HepG2 (cell line): ENCODE results near the gene TRAK1. TPM values are rescaled to one million over a fixed set of nuclear protein-coding genes. Genes with fewer than 3 reads are reported as not detected.

Experiments used
- ATAC-seq: fragments of 200-7000 bp; cut with Tn5 transposase; 3 replicates; pipeline ENCODE4 v1.9.1; 2020; ENCODE audit warnings: mild to moderate bottlenecking, moderate library complexity
- BruUV-seq: library from RNA; stranded (reverse); fragments of 400-500 nt; replicated peaks from 2 replicates; lab custom pipeline; 2021; lab: Mats Ljungman, UMichigan
- CTCF ChIA-PET: fragments of 300-600 bp; formaldehyde crosslinking; extraction: SDS; loops from one replicate; lab custom pipeline; 2021; ENCODE audit warnings: low total read pairs, inconsistent platforms, low intra/inter-chr PET ratio; lab: Yijun Ruan, JAX
- POLR2A ChIA-PET: fragments of 350-600 bp; sonication (Branson Sonifier 250); formaldehyde crosslinking; loops from one replicate; lab custom pipeline; 2020; ENCODE audit warnings: antibody characterized with exemption, inconsistent platforms; lab: Yijun Ruan, JAX
- DNase-seq: peaks from one replicate; pipeline ENCODE4 v3.0.0-alpha.2; 2015; ENCODE audit warnings: low spot score
- FAIRE-seq: peaks from 3 replicates; lab custom pipeline; 2011; peaks lifted over from hg19 to GRCh38; lab: Jason Lieb, UNC
- H2AFZ ChIP-seq: one replicate; pipeline ENCODE4 v1.6.1; 2011; ENCODE audit warnings: low read length, inconsistent platforms
- H3K27ac ChIP-seq: fragments of 300-600 bp; 3 replicates; pipeline ENCODE4 v1.8.0; 2011; ENCODE audit warnings: mixed run types, mild to moderate bottlenecking, mixed read lengths, low read length, inconsistent platforms; ENCODE audit not compliant: insufficient read depth; ENCODE audit errors: extremely low read length
- H3K27me3 ChIP-seq, 2 experiments: fragments of 200-600 bp in 1 of 2; 2 replicates in 1 of 2; 3 replicates in 1 of 2; pipeline versions ENCODE4 v1.6.0 to v1.8.0; 2011; ENCODE audit warnings: low read length in 2 of 2, mild to moderate bottlenecking in 2 of 2, moderate library complexity in 2 of 2, inconsistent platforms in 1 of 2; ENCODE audit not compliant: insufficient read depth in 2 of 2, control insufficient read depth in 1 of 2
- H3K36me3 ChIP-seq, 2 experiments: fragments of 200-600 bp in 1 of 2; replicated peaks in 1 of 2; 2 replicates in 1 of 2; 3 replicates in 1 of 2; pipeline versions ENCODE4 v1.5.1 to v1.8.0; 2011; ENCODE audit warnings: low read length in 2 of 2, inconsistent platforms in 1 of 2; ENCODE audit not compliant: insufficient read depth in 2 of 2, control insufficient read depth in 1 of 2
- H3K4me1 ChIP-seq: 2 replicates; pipeline ENCODE4 v1.5.1; 2012; ENCODE audit warnings: low read length, inconsistent platforms; ENCODE audit not compliant: insufficient read depth
- H3K4me2 ChIP-seq: 2 replicates; pipeline ENCODE4 v1.6.0; 2011; ENCODE audit warnings: low read depth, low read length, inconsistent platforms
- H3K4me3 ChIP-seq, 3 experiments: fragments of 200-600 bp in 1 of 3; sonication (generic), shearing (Covaris generic) in 1 of 3; replicated peaks in 1 of 3; 2 replicates each; pipeline ENCODE4 v1.5.1; 2011 to 2016; ENCODE audit warnings: low read length in 3 of 3, inconsistent platforms in 2 of 3, low read depth in 2 of 3, mild to moderate bottlenecking in 2 of 3, control low read depth in 1 of 3, mixed read lengths in 1 of 3; ENCODE audit not compliant: insufficient read depth in 1 of 3
- H3K79me2 ChIP-seq: one replicate; pipeline ENCODE4 v1.6.1; 2011; ENCODE audit warnings: low read length, inconsistent platforms; ENCODE audit not compliant: insufficient read depth
- H3K9ac ChIP-seq: 2 replicates; pipeline ENCODE4 v1.6.0; 2011; ENCODE audit warnings: mild to moderate bottlenecking, low read depth, low read length, inconsistent platforms; ENCODE audit not compliant: insufficient read depth
- H3K9me3 ChIP-seq: 2 replicates; pipeline ENCODE4 v1.5.1; 2012; ENCODE audit warnings: mild to moderate bottlenecking, low read length
- H4K20me1 ChIP-seq: 2 replicates; pipeline ENCODE4 v1.6.0; 2011; ENCODE audit warnings: inconsistent platforms, mild to moderate bottlenecking, low read length, moderate library complexity; ENCODE audit not compliant: insufficient read depth
- CREB1 ChIP-seq, 2 experiments: fragments of 450-650 bp in 1 of 2; IDR thresholded peaks; 2 replicates each; pipeline ENCODE4 v1.6.1; 2016 to 2017; ENCODE audit warnings: control low read depth in 1 of 2, mild to moderate bottlenecking in 1 of 2, missing compliant biosample characterization in 1 of 2, missing genetic modification characterization in 1 of 2
- ISL2 ChIP-seq: sonication (generic); formaldehyde crosslinking; IDR thresholded peaks from 2 replicates; pipeline ENCODE4 v1.5.0; 2020; ENCODE audit warnings: missing genetic modification reagents
- SP140L ChIP-seq: sonication (generic); formaldehyde crosslinking; IDR thresholded peaks from 2 replicates; pipeline ENCODE4 v1.4.0; 2020; ENCODE audit warnings: missing genetic modification reagents, borderline replicate concordance
- STAT5B ChIP-seq: sonication (generic); formaldehyde crosslinking; IDR thresholded peaks from 2 replicates; pipeline ENCODE4 v1.4.0; 2020; ENCODE audit warnings: missing genetic modification reagents
- ZKSCAN5 ChIP-seq: sonication (generic); formaldehyde crosslinking; IDR thresholded peaks from 2 replicates; pipeline ENCODE4 v1.5.1; 2020; ENCODE audit warnings: mild to moderate bottlenecking, missing genetic modification reagents
- ZNF296 ChIP-seq: sonication (generic); formaldehyde crosslinking; conservative IDR thresholded peaks from 2 replicates; pipeline ENCODE4 v1.5.0; 2020; ENCODE audit warnings: mild to moderate bottlenecking, missing genetic modification reagents
- WGBS: methylation state at CpG from one replicate; pipeline ENCODE4 v1.1.6; 2017; ENCODE audit warnings: low lambda C conversion rate; 5-methylcytosine and 5-hydroxymethylcytosine counted together
- in situ Hi-C: cut with HindIII; loops from 2 replicates; pipeline ENCODE4 v1.10.0; 2017; ENCODE audit warnings: low pct_unique_long_range_greater_than_20kb; ENCODE audit not compliant: extremely low pct_ligation_motif_present
- intact Hi-C: fragments of 100-400 bp; cut with micrococcal nuclease; formaldehyde crosslinking; loops from one replicate; pipeline ENCODE4 v1.10.0; 2022; ENCODE audit not compliant: unreplicated experiment
- polyA plus RNA-seq, 8 experiments: library from polyadenylated mRNA; depleted of rRNA in 3 of 8; stranded (reverse) in 7 of 8; unstranded in 1 of 8; fragments of >200 nt; fragmentation: Illumina TruSeq in 4 of 8; extraction: Trizol in 4 of 8; gene quantifications; 2 replicates each; pipeline versions ENCODE4 v1.2.1 to v1.2.3, GENCODE V29; 2011 to 2016; ENCODE audit warnings: low read depth in 4 of 8, missing spikeins in 1 of 8, mixed read lengths in 1 of 8; ENCODE audit not compliant: insufficient read depth in 1 of 8
- total RNA-seq, 5 experiments: library from RNA; depleted of rRNA; stranded (reverse); fragments of >200 nt; fragmentation: Illumina TruSeq; extraction: Trizol; gene quantifications; 2 replicates each; pipeline ENCODE4 v1.2.3, GENCODE V29; 2016; ENCODE audit warnings: low read depth in 1 of 5
- TF ChIP-seq, protein P1 (sequence below): sonication (generic); formaldehyde crosslinking; IDR thresholded peaks from 2 replicates; pipeline ENCODE4 v1.5.1; 2020; ENCODE audit warnings: missing genetic modification reagents, mild to moderate bottlenecking, borderline replicate concordance
- TF ChIP-seq, protein P2 (sequence below): sonication (generic); formaldehyde crosslinking; IDR thresholded peaks from 2 replicates; pipeline ENCODE4 v1.4.0; 2020; ENCODE audit warnings: low read depth, mild to moderate bottlenecking, missing genetic modification reagents
- TF ChIP-seq, protein P3 (sequence below): sonication (generic); formaldehyde crosslinking; IDR thresholded peaks from 2 replicates; pipeline ENCODE4 v1.8.0; 2022; ENCODE audit warnings: mild to moderate bottlenecking, missing genetic modification reagents
- TF ChIP-seq, protein P4 (sequence below): sonication (generic); formaldehyde crosslinking; IDR thresholded peaks from 2 replicates; pipeline ENCODE4 v1.5.1; 2020; ENCODE audit warnings: mild to moderate bottlenecking, missing genetic modification reagents, borderline replicate concordance

TRAK1 gene
- total and polyA plus RNA-seq, 2 of the 13 experiments (the other 11 are each of a cell fraction or from before 2014, with no cell fraction given), result 20.5 to 46.6 TPM

DNA sequence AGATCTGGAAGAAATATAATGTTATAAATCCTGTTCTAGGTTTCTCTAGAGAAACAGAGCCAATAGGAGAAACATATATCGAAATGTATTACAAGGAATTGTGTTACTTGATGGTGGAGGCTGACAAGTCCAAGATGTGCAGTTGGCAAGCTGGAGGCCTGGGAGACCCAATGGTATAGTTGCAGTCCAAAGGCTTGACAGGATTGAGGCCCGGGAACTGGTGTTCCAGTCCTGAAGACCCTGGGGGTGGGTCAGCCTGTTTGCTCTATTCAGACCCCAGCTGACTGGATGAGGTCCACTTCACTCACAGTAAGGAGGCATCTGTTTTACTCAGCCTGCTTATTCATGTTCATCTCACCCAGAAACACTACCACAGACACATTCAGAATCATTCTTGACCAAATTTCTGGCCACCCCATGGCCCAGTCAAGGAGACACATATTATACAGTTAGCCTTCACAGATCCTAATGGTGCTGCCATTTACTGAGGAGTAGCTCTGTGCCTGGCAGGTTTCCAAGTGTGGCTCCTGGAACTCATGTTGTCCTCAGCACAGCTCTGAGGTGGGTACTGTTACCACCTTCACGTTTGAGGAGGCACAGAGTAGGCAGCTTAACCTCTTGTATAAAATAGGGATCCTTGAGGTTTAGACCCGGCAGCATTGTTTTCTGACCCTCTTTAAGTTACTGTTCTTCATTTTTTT lies 3.7 kb downstream of the TRAK1 start (continued):
- TF ChIP-seq STAT5B (CRISPR knock-in tag) (no peak), ZKSCAN5 (CRISPR knock-in tag) (no peak), SP140L (CRISPR knock-in tag) (no peak)
- TF ChIP-seq, protein P1, sequence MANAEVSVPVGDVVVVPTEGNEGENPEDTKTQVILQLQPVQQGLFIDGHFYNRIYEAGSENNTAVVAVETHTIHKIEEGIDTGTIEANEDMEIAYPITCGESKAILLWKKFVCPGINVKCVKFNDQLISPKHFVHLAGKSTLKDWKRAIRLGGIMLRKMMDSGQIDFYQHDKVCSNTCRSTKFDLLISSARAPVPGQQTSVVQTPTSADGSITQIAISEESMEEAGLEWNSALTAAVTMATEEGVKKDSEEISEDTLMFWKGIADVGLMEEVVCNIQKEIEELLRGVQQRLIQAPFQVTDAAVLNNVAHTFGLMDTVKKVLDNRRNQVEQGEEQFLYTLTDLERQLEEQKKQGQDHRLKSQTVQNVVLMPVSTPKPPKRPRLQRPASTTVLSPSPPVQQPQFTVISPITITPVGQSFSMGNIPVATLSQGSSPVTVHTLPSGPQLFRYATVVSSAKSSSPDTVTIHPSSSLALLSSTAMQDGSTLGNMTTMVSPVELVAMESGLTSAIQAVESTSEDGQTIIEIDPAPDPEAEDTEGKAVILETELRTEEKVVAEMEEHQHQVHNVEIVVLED, result no peak
- TF ChIP-seq, protein P2, sequence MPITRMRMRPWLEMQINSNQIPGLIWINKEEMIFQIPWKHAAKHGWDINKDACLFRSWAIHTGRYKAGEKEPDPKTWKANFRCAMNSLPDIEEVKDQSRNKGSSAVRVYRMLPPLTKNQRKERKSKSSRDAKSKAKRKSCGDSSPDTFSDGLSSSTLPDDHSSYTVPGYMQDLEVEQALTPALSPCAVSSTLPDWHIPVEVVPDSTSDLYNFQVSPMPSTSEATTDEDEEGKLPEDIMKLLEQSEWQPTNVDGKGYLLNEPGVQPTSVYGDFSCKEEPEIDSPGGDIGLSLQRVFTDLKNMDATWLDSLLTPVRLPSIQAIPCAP (CRISPR knock-in tag), result no peak

DNA sequence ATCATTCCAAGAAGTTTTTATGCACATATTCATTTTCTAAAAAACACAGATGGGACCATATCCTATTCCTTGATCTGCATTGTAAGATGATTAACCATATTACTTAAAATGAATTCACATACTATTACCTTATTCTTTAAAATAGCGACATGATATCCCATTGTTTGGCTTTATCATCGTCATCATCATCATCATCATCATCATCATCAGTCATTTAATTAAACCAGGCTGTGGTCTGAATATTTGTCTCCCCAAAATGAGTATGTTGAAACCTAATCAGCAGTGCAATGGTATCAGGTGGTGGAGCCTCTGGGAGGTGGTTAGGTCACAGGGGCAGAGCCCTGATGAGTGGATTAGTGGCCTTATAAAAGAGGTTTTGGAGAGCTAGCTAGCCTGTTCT lies 4.4 kb downstream of the TRAK1 start:
- no peak overlapping the region for H3K4me3 ChIP-seq
- no peak for FAIRE-seq
- H3K9ac ChIP-seq, result no peak overlapping the region
- no peaks in the 10 kb centered on the region for H3K27me3 ChIP-seq
- H3K4me2 ChIP-seq, result no peak overlapping the region
- no peak overlapping the region for H2AFZ ChIP-seq
- H3K36me3 ChIP-seq, result peaks cover 9 to 18% of the 10 kb centered on the region in 2 experiments; a peak in 3 of 5 replicates
- DNase-seq, result no peak
- 95% methylated on average over 2 of the region's 2 CpGs for WGBS
- H3K4me1 ChIP-seq, result 0 out of 2 replicates have a peak, but pooled peaks cover under 1% of the 10 kb centered on the region
- no peaks in the 10 kb centered on the region for H3K79me2 ChIP-seq
- TF ChIP-seq ISL2 (no peak), ZNF296 (no peak), CREB1 (IDR thresholded peaks at IDR 0.05) (peak; percentile 71), CREB1 (CRISPR knock-in tag; IDR thresholded peaks at IDR 0.05) (no peak)
- TF ChIP-seq, protein P3, sequence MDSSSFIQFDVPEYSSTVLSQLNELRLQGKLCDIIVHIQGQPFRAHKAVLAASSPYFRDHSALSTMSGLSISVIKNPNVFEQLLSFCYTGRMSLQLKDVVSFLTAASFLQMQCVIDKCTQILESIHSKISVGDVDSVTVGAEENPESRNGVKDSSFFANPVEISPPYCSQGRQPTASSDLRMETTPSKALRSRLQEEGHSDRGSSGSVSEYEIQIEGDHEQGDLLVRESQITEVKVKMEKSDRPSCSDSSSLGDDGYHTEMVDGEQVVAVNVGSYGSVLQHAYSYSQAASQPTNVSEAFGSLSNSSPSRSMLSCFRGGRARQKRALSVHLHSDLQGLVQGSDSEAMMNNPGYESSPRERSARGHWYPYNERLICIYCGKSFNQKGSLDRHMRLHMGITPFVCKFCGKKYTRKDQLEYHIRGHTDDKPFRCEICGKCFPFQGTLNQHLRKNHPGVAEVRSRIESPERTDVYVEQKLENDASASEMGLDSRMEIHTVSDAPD (CRISPR knock-in tag), result no peak
- TF ChIP-seq, protein P4, sequence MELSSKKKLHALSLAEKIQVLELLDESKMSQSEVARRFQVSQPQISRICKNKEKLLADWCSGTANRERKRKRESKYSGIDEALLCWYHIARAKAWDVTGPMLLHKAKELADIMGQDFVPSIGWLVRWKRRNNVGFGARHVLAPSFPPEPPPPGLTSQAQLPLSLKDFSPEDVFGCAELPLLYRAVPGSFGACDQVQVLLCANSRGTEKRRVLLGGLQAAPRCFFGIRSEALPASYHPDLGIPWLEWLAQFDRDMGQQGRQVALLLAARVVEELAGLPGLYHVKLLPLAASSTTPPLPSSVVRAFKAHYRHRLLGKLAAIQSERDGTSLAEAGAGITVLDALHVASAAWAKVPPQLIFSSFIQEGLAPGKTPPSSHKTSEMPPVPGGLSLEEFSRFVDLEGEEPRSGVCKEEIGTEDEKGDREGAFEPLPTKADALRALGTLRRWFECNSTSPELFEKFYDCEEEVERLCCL (CRISPR knock-in tag), result no peak
- no TSS peak for BruUV-seq
- no peak overlapping the region for H3K27ac ChIP-seq
- ChIA-PET POLR2A (no interaction called here), CTCF (no interaction called here)
- ATAC-seq, result no peak
- intact Hi-C loops, result loop anchor here (5.0 kb wide), 1 partner anchor 98 kb away; no protein-coding TSS in a partner anchor
- H4K20me1 ChIP-seq, result no peaks in the 10 kb centered on the region
- in situ Hi-C loops, result loop anchor here (5.0 kb wide), 1 partner anchor 203 kb away; no protein-coding TSS in a partner anchor
- H3K9me3 ChIP-seq, result peaks cover 6% of the 10 kb centered on the region; the same call in 1 of the 2 replicates
